Activated CD4-positive, alpha-beta T cell treated with anti-CD3 and anti-CD28 coated beads, Interleukin-2, amount 10 ng/mL, durations not matched to agents 7 days and 5 days (primary cell): Measurements from ENCODE around the gene KAZN. TPM values are rescaled to one million over a fixed set of nuclear protein-coding genes. Genes with fewer than 3 reads are reported as not detected.

ENCODE experiments used
- CTCF ChIA-PET: fragments of 350-600 bp; sonication (Branson Sonifier 250); formaldehyde crosslinking; loops from one replicate; lab custom pipeline; 2021; ENCODE audit warnings: antibody characterized with exemption; lab: Charles Lee
- POLR2A ChIA-PET: fragments of 350-600 bp; sonication (Branson Sonifier 250); formaldehyde crosslinking; loops from one replicate; lab custom pipeline; 2021; ENCODE audit warnings: antibody characterized with exemption; lab: Charles Lee
- DNase-seq: peaks from one replicate; pipeline ENCODE4 v3.0.0-alpha.2; 2020
- H3K27ac Mint-ChIP-seq: one replicate; pipeline ENCODE4 v1.8.0; 2021; ENCODE audit warnings: mild to moderate bottlenecking, moderate library complexity, mixed read lengths
- H3K27me3 Mint-ChIP-seq: one replicate; pipeline ENCODE4 v1.8.0; 2021; ENCODE audit warnings: mixed read lengths
- H3K36me3 Mint-ChIP-seq: one replicate; pipeline ENCODE4 v1.8.0; 2021; ENCODE audit warnings: low read depth, mixed read lengths
- H3K4me1 Mint-ChIP-seq: one replicate; pipeline ENCODE4 v1.8.0; 2021; ENCODE audit warnings: mixed read lengths
- H3K4me3 Mint-ChIP-seq: one replicate; pipeline ENCODE4 v1.8.0; 2021; ENCODE audit warnings: mild to moderate bottlenecking, moderate library complexity, mixed read lengths
- H3K9me3 Mint-ChIP-seq: one replicate; pipeline ENCODE4 v1.8.0; 2021; ENCODE audit warnings: mixed read lengths
- total RNA-seq, 2 experiments: library from RNA; stranded (reverse); gene quantifications; one replicate each; pipeline ENCODE4 v1.2.3, GENCODE V29; 2021

Gene KAZN
- total RNA-seq, 2 experiments from 2014 or later: 0.21 to 0.22 TPM

DNA sequence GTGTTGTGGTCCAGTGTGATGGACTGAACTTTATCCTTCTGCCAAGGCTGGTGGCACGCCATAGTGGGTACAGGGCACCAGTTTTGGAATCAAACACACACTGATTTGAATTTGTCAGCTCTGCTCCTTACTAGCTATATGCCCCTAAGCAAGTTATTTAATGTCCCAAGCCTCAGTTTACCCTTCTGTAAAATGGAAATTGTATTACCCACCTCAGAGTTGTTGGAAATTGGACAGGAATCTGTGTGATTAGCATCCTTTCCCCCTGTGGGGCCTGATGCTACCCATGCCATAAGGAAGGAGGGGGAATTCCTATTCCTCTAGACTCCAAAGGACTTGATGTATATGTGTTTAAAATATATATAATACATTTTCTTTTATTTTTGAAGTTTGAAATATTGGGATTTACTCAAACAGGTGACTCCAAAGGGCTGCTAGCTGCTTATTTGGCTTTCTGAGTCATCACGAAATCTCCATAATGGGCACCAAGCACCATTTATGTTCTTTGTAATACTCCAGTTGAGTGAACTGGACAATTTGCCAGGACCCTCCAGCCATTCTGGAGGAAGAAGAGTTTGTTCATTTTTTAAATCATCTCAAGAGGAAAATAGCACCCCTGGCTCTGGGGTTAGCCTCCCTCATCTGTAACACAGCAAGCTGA, 330.5 kb downstream of the KAZN start:
- Mint-ChIP-seq H3K36me3 (no peaks in the 10 kb centered on the region), H3K27me3 (peaks cover 28% of the 10 kb centered on the region), H3K9me3 (no peaks in the 10 kb centered on the region), H3K27ac (no peak overlapping the region), H3K4me3 (no peak overlapping the region), H3K4me1 (peaks cover 4% of the 10 kb centered on the region)
- ChIA-PET CTCF (no interaction called here), POLR2A (interaction anchor here (0.6 kb wide), 1 partner anchor 1193 kb away, joined by 3 read pairs; no protein-coding TSS in a partner anchor)
- no peak for DNase-seq

DNA sequence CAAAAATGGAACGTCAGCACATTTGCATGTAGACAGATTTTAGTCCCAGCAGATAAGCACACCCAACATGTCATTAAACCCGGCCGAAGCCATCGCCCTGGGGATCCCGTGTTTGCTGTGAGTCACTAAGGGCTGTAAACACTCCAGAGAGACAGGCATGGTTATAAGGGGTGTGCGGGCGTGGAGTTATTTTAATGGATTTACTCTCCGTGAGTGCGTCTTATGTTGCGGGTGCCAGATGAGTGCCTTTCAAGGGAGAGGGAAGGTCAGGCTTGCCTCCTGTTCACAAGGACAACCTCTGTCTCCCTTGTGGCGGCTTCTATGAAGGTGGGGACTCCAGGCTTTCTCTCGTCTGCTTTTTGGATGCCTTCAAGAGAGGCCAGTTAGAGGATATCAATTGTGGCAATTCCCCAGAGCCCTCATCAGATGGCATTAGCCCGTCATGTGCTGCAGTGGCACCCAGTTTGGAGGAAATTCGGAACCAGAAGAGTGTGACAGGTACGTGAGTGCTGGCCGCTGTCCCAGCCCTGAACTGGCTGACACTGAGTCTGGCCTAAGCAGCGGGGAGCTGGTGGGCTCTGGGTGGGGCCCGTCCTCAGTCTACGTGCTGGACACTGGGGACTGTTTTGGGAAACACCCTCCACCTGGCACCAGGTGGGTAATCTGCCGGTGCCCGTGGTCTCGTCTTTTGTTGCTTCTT, 331.2 kb downstream of the KAZN start:
- H3K36me3 Mint-ChIP-seq: no peaks in the 10 kb centered on the region
- DNase-seq: no peak
- H3K4me3 Mint-ChIP-seq: no peak overlapping the region
- H3K9me3 Mint-ChIP-seq: no peaks in the 10 kb centered on the region
- ChIA-PET CTCF (no interaction called here), POLR2A (no interaction called here)
- H3K27me3 Mint-ChIP-seq: peaks cover 28% of the 10 kb centered on the region
- H3K4me1 Mint-ChIP-seq: peaks cover 4% of the 10 kb centered on the region
- no peak overlapping the region for H3K27ac Mint-ChIP-seq

DNA sequence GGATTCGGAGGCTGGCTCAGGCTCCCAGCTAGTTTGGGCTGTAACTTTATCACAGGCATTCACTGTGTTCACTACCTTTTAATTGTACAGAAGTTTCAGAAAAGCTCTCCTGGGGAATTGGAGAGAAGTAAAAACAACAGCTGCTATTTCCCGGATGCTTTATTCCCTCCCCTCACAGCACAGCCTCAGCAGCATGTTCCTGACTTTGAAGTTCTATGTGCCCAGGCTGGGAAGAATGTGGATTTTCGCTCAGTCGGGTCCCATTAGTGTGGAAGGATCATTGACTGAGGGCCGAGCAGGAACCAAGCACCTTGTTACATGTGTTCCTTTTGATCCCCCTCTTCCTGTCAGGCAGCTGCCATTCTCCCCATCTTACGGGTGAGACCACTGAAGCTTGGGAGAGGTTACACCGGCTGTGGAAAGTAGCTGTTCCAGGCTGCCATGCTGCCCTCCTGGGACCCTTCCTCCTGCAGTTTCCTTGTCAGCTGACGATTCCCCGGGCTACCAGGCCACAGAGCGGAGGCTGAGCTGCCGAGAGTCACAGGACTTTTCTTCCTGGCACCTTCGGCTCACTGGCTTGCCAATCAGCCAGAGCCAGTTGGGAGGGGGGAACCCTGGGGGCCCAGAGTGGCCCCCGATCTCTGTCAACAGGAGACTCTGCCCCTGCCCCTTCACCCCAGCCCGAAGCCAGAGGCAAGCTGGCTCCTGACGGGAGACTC, 331.9 kb downstream of the KAZN start:
- DNase-seq: no peak
- H3K4me3 Mint-ChIP-seq: no peak overlapping the region
- ChIA-PET CTCF (interaction anchor here (0.6 kb wide), 1 partner anchor 28 kb away, joined by 5 read pairs; no protein-coding TSS in a partner anchor), POLR2A (no interaction called here)
- peaks cover 22% of the 10 kb centered on the region for H3K27me3 Mint-ChIP-seq
- H3K27ac Mint-ChIP-seq: no peak overlapping the region
- no peaks in the 10 kb centered on the region for H3K4me1 Mint-ChIP-seq
- no peaks in the 10 kb centered on the region for H3K36me3 Mint-ChIP-seq
- no peaks in the 10 kb centered on the region for H3K9me3 Mint-ChIP-seq

DNA sequence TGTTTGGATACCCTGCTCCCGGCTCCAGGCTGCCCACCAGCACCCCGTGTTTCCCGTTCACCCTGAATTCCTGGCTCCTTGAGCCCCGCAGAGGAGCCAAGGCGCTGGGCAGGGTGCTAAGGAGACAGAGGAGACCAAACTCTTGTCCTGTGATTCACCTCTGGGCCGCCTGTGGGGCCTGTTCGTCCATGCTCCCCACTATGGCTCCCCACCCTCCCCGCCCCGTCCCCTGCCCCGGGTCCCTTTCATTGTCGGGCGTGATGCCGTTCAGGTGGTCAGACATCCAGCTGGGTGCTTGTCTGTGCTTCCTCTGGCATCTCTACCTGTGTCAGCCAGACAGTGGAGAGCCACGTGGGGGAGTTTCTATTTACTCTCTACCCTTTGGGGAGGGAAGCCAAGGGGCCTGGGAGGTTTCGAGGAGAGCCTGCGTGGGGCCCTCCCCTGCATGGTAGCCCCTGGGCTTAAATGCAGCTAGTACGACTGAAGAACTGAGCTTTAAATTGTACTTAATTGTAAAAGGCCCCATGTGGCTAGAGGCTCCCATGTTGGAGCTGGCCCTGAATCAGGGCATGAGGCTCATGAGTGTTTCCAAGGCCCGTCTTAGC, 333.7 kb downstream of the KAZN start:
- no peaks in the 10 kb centered on the region for H3K36me3 Mint-ChIP-seq
- no peaks in the 10 kb centered on the region for H3K9me3 Mint-ChIP-seq
- no peak for DNase-seq
- no peak overlapping the region for H3K4me3 Mint-ChIP-seq
- CTCF ChIA-PET: interaction anchor here (0.7 kb wide), 1 partner anchor 838 kb away, joined by 7 read pairs; no protein-coding TSS in a partner anchor
- no peak overlapping the region for H3K27ac Mint-ChIP-seq
- peaks cover 5% of the 10 kb centered on the region for H3K27me3 Mint-ChIP-seq
- no peaks in the 10 kb centered on the region for H3K4me1 Mint-ChIP-seq
- POLR2A ChIA-PET: no interaction called here

DNA sequence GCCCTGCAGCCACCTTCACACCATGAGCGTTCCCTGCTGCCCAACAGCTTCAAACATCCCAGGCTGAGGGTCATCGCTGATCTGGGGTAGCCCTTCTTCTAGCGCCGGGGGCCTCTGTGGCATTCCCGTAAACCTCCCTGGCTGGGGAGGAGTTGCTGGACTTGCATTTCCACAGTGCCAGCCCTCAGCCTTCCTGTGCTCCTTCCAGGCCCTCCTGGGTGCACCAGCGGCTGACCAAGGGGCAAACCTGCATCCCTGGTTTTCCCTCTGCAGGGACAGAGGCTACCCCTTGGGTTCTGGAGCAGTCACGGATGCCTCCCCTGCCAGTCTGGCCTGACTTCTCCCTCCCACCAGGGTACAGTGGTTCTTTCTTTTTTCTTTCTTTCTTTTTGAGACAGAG, 336.4 kb downstream of the KAZN start:
- ChIA-PET POLR2A (no interaction called here), CTCF (no interaction called here)
- H3K36me3 Mint-ChIP-seq: no peaks in the 10 kb centered on the region
- H3K27ac Mint-ChIP-seq: no peak overlapping the region
- no peak overlapping the region for H3K4me3 Mint-ChIP-seq
- no peaks in the 10 kb centered on the region for H3K9me3 Mint-ChIP-seq
- no peaks in the 10 kb centered on the region for H3K27me3 Mint-ChIP-seq
- no peak for DNase-seq
- H3K4me1 Mint-ChIP-seq: no peaks in the 10 kb centered on the region

DNA sequence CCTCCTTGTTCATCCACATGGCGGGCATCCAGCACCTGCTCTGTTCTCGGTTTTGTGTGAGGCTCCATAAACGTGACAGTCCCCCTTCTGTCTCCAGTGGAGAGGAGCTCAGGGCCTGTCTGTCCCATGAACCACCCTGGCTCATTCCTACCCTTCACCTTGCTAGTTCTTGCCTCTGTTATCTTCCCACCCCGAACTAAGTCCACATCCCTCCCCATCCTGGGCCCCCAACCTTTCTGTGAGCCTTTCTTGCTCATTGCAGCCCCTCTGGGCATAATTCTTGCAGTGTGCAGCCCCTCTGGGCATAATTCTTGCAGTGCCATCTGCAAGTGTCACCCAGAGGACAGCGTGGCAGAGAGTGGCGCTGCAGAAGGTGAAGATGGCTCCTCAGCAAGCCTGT, 338.3 kb downstream of the KAZN start:
- Mint-ChIP-seq H3K4me1 (no peaks in the 10 kb centered on the region), H3K4me3 (no peak overlapping the region), H3K27ac (no peak overlapping the region), H3K9me3 (no peaks in the 10 kb centered on the region), H3K36me3 (no peaks in the 10 kb centered on the region), H3K27me3 (no peaks in the 10 kb centered on the region)
- POLR2A ChIA-PET: no interaction called here
- no peak for DNase-seq
- CTCF ChIA-PET: no interaction called here

DNA sequence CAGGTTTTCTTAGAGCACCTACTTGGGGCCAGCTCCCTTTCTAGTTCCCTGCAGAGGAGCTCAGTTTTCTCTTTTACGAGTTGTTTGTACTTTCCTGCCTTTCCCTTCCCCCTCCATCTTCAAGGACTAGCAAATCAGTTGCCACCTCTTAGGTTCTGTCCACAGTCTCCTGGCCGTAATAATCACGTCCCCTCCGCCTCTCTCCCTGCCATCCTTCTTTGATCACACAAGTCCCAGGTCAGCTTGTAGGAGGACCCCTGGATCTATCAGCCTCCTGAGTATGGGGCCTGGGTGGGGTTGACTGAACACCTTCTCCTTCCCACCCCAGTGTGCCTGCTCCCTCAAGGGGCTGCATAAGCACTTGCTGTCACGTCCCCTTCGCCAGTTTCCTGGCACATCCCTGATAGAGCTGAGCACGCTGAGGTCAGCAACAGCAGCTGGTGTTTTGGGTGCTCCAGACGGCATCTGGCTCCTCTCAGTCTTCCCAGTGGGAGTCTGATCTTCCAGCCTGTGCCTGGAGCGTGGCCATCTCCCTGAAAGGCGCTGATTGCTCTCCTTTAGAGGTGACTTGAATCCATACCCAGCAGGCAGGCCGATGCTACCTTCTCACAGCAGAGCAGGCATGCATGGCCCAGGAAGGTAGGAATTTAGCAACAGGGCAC, 338.9 kb downstream of the KAZN start:
- POLR2A ChIA-PET: no interaction called here

DNA sequence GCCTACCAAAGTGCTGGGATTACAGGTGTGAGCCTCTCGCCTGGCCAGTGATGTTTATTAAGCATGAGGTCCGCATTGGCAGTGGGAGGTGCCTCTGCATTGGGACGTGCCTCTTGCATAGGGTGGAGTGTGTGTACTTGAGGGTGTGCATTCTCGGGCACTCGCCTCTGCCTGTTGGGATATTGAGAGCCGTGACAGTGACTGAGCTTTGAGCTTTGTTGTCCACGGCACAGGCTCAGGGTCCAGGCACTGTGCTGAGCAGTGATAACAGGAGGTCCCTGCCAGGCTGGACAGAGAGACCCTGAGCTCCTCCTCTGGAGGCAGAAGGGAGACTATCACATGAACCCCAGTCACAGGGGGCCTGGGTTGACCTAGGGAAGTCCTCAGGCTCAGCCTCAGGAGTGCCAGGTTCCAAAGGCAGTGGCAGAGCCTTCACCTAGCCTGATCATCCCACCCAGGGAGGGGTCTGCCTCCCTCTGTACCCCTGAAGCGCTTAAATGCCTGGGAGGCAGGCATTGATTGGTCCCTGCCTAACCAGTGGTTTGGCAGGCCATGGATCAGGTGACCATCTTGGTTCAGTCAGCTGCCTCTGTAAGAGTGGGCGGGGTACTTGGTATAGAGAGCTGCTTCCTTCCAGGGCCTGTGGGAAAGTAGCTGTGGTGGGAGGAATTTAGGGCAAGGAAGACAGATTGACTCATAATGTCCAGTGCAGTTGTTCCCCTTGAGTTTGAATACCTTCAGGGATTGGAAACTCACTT, 341.2 kb downstream of the KAZN start:
- H3K4me3 Mint-ChIP-seq: no peak overlapping the region

More for the DNA sequence above, 338.9 kb downstream of the KAZN start:
- Mint-ChIP-seq H3K4me3 (no peak overlapping the region), H3K27ac (no peak overlapping the region), H3K4me1 (no peaks in the 10 kb centered on the region), H3K36me3 (no peaks in the 10 kb centered on the region), H3K9me3 (no peaks in the 10 kb centered on the region), H3K27me3 (no peaks in the 10 kb centered on the region)
- no peak for DNase-seq
- CTCF ChIA-PET: no interaction called here

DNA sequence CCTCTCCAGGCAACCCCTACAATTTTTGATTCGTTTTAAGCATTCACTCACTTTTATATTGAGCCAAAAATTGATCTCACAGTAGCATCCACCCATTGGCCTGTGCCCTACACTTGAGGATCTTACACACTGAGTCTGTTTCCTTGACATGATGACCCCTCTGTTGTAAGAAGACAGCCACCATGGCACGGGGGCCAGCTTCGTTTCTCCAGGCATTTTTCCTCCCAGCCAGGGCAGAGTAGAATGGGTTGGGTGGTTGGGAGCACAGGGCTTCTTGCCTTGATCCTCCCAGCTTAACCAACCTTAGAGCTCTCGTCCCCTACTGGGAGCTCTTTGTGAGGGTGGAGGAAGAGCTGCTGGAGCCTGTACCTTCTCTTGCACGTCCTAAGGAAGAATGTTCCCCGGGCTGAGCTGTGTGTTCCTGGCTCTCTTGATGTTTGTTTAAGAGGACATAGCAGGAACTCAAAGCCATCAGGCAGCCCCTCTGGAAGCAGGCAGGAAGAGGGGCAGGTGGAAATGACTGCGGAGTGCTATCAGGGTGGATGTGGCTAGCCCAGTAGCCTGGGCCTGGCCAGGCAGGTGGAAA, 341.9 kb downstream of the KAZN start:
- DNase-seq: no peak
- no peaks in the 10 kb centered on the region for H3K9me3 Mint-ChIP-seq
- no peak overlapping the region for H3K4me3 Mint-ChIP-seq
- H3K27me3 Mint-ChIP-seq: no peaks in the 10 kb centered on the region
- H3K36me3 Mint-ChIP-seq: no peaks in the 10 kb centered on the region
- no peak overlapping the region for H3K27ac Mint-ChIP-seq
- POLR2A ChIA-PET: no interaction called here
- no peaks in the 10 kb centered on the region for H3K4me1 Mint-ChIP-seq
- CTCF ChIA-PET: no interaction called here

More for the DNA sequence above, 341.2 kb downstream of the KAZN start:
- no peak for DNase-seq
- no peaks in the 10 kb centered on the region for H3K27me3 Mint-ChIP-seq
- no peaks in the 10 kb centered on the region for H3K9me3 Mint-ChIP-seq
- no peaks in the 10 kb centered on the region for H3K4me1 Mint-ChIP-seq
- H3K27ac Mint-ChIP-seq: no peak overlapping the region
- POLR2A ChIA-PET: no interaction called here
- H3K36me3 Mint-ChIP-seq: no peaks in the 10 kb centered on the region
- CTCF ChIA-PET: no interaction called here

DNA sequence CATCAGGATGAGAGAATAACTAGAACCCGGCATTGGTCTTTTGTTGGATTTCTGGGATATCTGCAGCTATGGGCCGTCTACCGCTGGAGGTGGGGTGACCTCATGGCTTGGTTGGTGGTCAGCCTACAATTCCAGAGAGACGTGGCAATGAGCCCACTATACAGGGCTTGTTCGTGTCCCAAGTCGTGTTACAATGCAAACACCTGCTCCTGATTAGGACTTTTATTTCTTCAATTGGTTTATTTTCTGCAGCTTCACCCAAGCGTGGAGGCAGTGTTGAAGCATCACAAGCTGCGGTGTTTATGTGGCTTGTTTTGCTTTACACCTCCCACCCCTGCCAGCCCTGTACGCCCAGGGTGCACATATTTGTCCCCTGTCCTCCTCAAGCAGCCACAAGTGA, 343.4 kb downstream of the KAZN start:
- Mint-ChIP-seq H3K36me3 (no peaks in the 10 kb centered on the region), H3K9me3 (no peaks in the 10 kb centered on the region), H3K27ac (no peak overlapping the region), H3K27me3 (no peaks in the 10 kb centered on the region), H3K4me1 (no peaks in the 10 kb centered on the region), H3K4me3 (no peak overlapping the region)
- ChIA-PET CTCF (no interaction called here), POLR2A (no interaction called here)
- no peak for DNase-seq

DNA sequence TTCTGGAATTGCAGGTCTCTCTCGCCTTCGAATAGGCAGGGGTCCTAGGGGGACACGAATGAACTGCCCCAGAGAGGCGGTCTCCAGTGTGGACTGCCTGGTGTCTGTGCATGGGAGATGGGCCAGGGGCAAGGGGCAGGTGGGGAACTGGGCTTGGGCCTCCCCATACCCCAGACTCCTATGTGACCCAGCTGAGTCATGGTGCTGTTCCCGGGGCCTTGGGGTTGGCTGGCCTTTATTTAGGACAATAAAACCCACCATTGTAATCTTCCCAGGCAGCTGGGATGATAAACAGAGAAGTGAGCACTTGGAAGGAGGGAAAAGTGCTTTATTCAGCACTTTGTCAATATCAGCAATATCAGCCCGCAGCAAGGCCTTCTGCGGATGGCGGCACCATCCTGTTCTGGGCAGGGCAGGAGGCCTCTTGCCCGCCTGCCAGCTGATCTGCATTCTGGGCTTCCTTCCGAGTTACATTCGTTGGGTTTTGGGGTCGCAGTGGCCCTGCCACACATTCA, 346.0 kb downstream of the KAZN start:
- no peaks in the 10 kb centered on the region for H3K9me3 Mint-ChIP-seq
- no peak overlapping the region for H3K4me3 Mint-ChIP-seq
- ChIA-PET POLR2A (no interaction called here), CTCF (no interaction called here)
- H3K36me3 Mint-ChIP-seq: no peaks in the 10 kb centered on the region
- H3K4me1 Mint-ChIP-seq: no peaks in the 10 kb centered on the region
- no peak for DNase-seq
- no peaks in the 10 kb centered on the region for H3K27me3 Mint-ChIP-seq
- no peak overlapping the region for H3K27ac Mint-ChIP-seq
